Neural progenitor cell (in vitro differentiated cells): ENCODE measurements around the gene MFN1. TPM values are rescaled to one million over a fixed set of nuclear protein-coding genes. Genes with fewer than 3 reads are reported as not detected.

ENCODE experiments used
- DNase-seq: peaks from one replicate; pipeline ENCODE4 v3.0.0-alpha.2; 2016; ENCODE audit warnings: low spot score
- H2AFZ ChIP-seq: fragments of 200-600 bp; sonication (generic); replicated peaks from 2 replicates; pipeline ENCODE4 v1.6.1; 2016; ENCODE audit warnings: antibody characterized with exemption
- H3F3A ChIP-seq: fragments of 200-600 bp; sonication (generic); 2 replicates; pipeline ENCODE4 v1.6.1; 2016; ENCODE audit warnings: antibody characterized with exemption, low read depth
- H3K27ac ChIP-seq: fragments of 200-600 bp; sonication (generic); 2 replicates; pipeline ENCODE4 v1.5.1; 2016; ENCODE audit warnings: mild to moderate bottlenecking
- H3K27me3 ChIP-seq: fragments of 200-600 bp; sonication (generic); 2 replicates; pipeline ENCODE4 v1.6.1; 2016; ENCODE audit warnings: mild to moderate bottlenecking, moderate library complexity
- H3K36me3 ChIP-seq: fragments of 200-600 bp; sonication (generic); 2 replicates; pipeline ENCODE4 v1.5.1; 2016
- H3K4me1 ChIP-seq: fragments of 200-600 bp; sonication (generic); 2 replicates; pipeline ENCODE4 v1.6.1; 2016; ENCODE audit warnings: mixed run types
- H3K4me2 ChIP-seq: fragments of 200-600 bp; sonication (generic); 2 replicates; pipeline ENCODE4 v1.6.1; 2016
- H3K4me3 ChIP-seq: fragments of 200-600 bp; sonication (generic); 2 replicates; pipeline ENCODE4 v1.5.1; 2016
- H3K79me2 ChIP-seq: fragments of 200-600 bp; sonication (generic); 2 replicates; pipeline ENCODE4 v1.6.1; 2016; ENCODE audit warnings: low read depth
- H3K9ac ChIP-seq: fragments of 200-600 bp; sonication (generic); 2 replicates; pipeline ENCODE4 v1.6.1; 2016
- H3K9me3 ChIP-seq: fragments of 200-600 bp; sonication (generic); 2 replicates; pipeline ENCODE4 v1.5.1; 2016; ENCODE audit warnings: low read depth
- H4K20me1 ChIP-seq: fragments of 200-600 bp; sonication (generic); 2 replicates; pipeline ENCODE4 v1.6.1; 2016; ENCODE audit warnings: low read depth
- H3K27ac Mint-ChIP-seq: 3 replicates; pipeline ENCODE4 v1.8.0; 2021; ENCODE audit warnings: mixed read lengths
- H3K27me3 Mint-ChIP-seq: 2 replicates; pipeline ENCODE4 v1.8.0; 2022; ENCODE audit warnings: low read depth, mild to moderate bottlenecking, inconsistent platforms, moderate library complexity, mixed read lengths; ENCODE audit not compliant: insufficient read depth
- H3K36me3 Mint-ChIP-seq: 3 replicates; pipeline ENCODE4 v1.8.0; 2021; ENCODE audit warnings: mixed read lengths
- H3K4me1 Mint-ChIP-seq: 3 replicates; pipeline ENCODE4 v1.8.0; 2021; ENCODE audit warnings: mixed read lengths
- H3K4me3 Mint-ChIP-seq: 3 replicates; pipeline ENCODE4 v1.8.0; 2021; ENCODE audit warnings: mild to moderate bottlenecking, moderate library complexity, mixed read lengths
- H3K9me3 Mint-ChIP-seq: 3 replicates; pipeline ENCODE4 v1.8.0; 2020; ENCODE audit warnings: mixed read lengths
- CTCF ChIP-seq: fragments of 200-600 bp; sonication (generic); IDR thresholded peaks from 2 replicates; pipeline ENCODE4 v1.5.1; 2017; ENCODE audit warnings: antibody characterized with exemption, mild to moderate bottlenecking
- EZH2 ChIP-seq: fragments of 200-600 bp; sonication (generic); IDR thresholded peaks from 2 replicates; pipeline ENCODE4 v1.6.1; 2017; ENCODE audit warnings: antibody characterized with exemption, mild to moderate bottlenecking, moderate library complexity
- EZH2phosphoT487 ChIP-seq: fragments of 200-600 bp; sonication (generic); IDR thresholded peaks from 2 replicates; pipeline ENCODE4 v1.6.1; 2017; ENCODE audit warnings: antibody characterized with exemption
- total RNA-seq: library from RNA; depleted of rRNA; stranded (reverse); fragments of >200 nt; gene quantifications from 2 replicates; pipeline ENCODE4 v1.2.3, GENCODE V29; 2015; ENCODE audit warnings: low replicate concordance

MFN1 gene
- total RNA-seq, 1 donor from 2014 or later, result 62.5 TPM

- no peak overlapping the region for H3K27ac ChIP-seq
- Mint-ChIP-seq H3K27ac (no peak overlapping the region), H3K27me3 (peaks cover 3% of the 10 kb centered on the region), H3K4me1 (no peaks in the 10 kb centered on the region), H3K36me3 (no peaks in the 10 kb centered on the region), H3K9me3 (peaks cover 7% of the 10 kb centered on the region), H3K4me3 (no peak overlapping the region)
- H4K20me1 ChIP-seq, result no peaks in the 10 kb centered on the region
- H3K9me3 ChIP-seq, result no peaks in the 10 kb centered on the region
- no peaks in the 10 kb centered on the region for H3K36me3 ChIP-seq
- H3F3A ChIP-seq, result no peaks in the 10 kb centered on the region
- no peak overlapping the region for H2AFZ ChIP-seq
- H3K27me3 ChIP-seq, result no peaks in the 10 kb centered on the region
- H3K4me3 ChIP-seq, result no peak overlapping the region
- peaks cover 3% of the 10 kb centered on the region for H3K4me1 ChIP-seq
- no peak overlapping the region for H3K4me2 ChIP-seq
- H3K9ac ChIP-seq, result no peak overlapping the region
- no peak for DNase-seq
- no peaks in the 10 kb centered on the region for H3K79me2 ChIP-seq
- no peak for TF ChIP-seq CTCF
- TF ChIP-seq EZH2, result no peak
- TF ChIP-seq EZH2phosphoT487, result no peak
Observed at GRCh38 chr3:179299999-179300613, 47.4 kb upstream of the MFN1 start.

- no peak for TF ChIP-seq EZH2phosphoT487
- no peak for TF ChIP-seq EZH2
- TF ChIP-seq CTCF, result no peak
- H3K4me2 ChIP-seq, result no peak overlapping the region
- H3K4me3 Mint-ChIP-seq, result no peak overlapping the region
- H3K27me3 Mint-ChIP-seq, result peaks cover 3% of the 10 kb centered on the region
- H3K27ac ChIP-seq, result no peak overlapping the region
- H3K4me1 ChIP-seq, result peaks cover 3% of the 10 kb centered on the region
- no peaks in the 10 kb centered on the region for H3K27me3 ChIP-seq
- no peaks in the 10 kb centered on the region for H3K36me3 ChIP-seq
- DNase-seq, result no peak
- no peaks in the 10 kb centered on the region for H3K36me3 Mint-ChIP-seq
- no peak overlapping the region for H3K9ac ChIP-seq
- H3K27ac Mint-ChIP-seq, result no peak overlapping the region
- no peak overlapping the region for H3K4me3 ChIP-seq
- H3F3A ChIP-seq, result no peaks in the 10 kb centered on the region
- H3K9me3 Mint-ChIP-seq, result peaks cover 7% of the 10 kb centered on the region
- H3K9me3 ChIP-seq, result no peaks in the 10 kb centered on the region
- no peaks in the 10 kb centered on the region for H4K20me1 ChIP-seq
- H3K4me1 Mint-ChIP-seq, result no peaks in the 10 kb centered on the region
- no peaks in the 10 kb centered on the region for H3K79me2 ChIP-seq
- H2AFZ ChIP-seq, result no peak overlapping the region
Observed at GRCh38 chr3:179301645-179302044, 45.9 kb upstream of the MFN1 start.

GRCh38 chr3:179302111-179302510 is 45.4 kb upstream of the MFN1 start:
- Histone ChIP-seq H3K27me3 (no peaks in the 10 kb centered on the region), H3K4me1 (peaks cover 3% of the 10 kb centered on the region), H3K27ac (no peak overlapping the region), H3F3A (no peaks in the 10 kb centered on the region), H3K4me2 (no peak overlapping the region), H3K9me3 (no peaks in the 10 kb centered on the region), H3K36me3 (no peaks in the 10 kb centered on the region), H3K4me3 (no peak overlapping the region), H3K79me2 (no peaks in the 10 kb centered on the region), H4K20me1 (no peaks in the 10 kb centered on the region), H3K9ac (no peak overlapping the region), H2AFZ (no peak overlapping the region)
- TF ChIP-seq CTCF (no peak), EZH2phosphoT487 (no peak), EZH2 (no peak)
- H3K4me3 Mint-ChIP-seq, result no peak overlapping the region
- H3K27me3 Mint-ChIP-seq, result peaks cover 3% of the 10 kb centered on the region
- no peaks in the 10 kb centered on the region for H3K4me1 Mint-ChIP-seq
- no peaks in the 10 kb centered on the region for H3K36me3 Mint-ChIP-seq
- peaks cover 7% of the 10 kb centered on the region for H3K9me3 Mint-ChIP-seq
- no peak for DNase-seq
- H3K27ac Mint-ChIP-seq, result no peak overlapping the region
